ENCODE results near the gene SLC25A30. TPM values are rescaled to one million over a fixed set of nuclear protein-coding genes. Genes with fewer than 3 reads are reported as not detected.

Gene SLC25A30
- total and polyA plus RNA-seq, 9 of the 15 experiments (the other 6 are each of a cell fraction or from before 2014, with no cell fraction given) = 1.1 to 11.1 (median 5.6) TPM

DNA sequence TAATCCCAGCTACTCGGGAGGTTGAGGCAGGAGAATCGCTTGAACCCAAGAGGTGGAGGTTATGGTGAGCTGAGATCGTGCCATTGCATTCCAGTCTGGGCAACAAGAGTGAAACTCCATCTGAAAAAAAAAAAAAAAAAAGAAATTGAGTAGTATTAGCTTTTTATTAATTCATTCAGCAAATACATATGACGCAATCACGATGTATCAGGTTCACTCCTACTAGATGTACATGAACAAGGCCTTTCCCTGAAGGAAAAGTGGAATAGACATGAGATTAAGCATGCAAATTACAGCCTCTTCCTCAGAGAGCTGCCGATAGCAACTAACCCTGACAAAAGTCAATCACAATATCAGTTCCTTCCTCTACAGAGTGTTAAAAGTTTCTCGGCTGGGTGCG is 68.0 kb downstream of the SLC25A30 start:
- no peaks in the 10 kb centered on the region for H4K20me1 ChIP-seq (replicated peaks; ENCODE audit: control insufficient read depth, insufficient read depth, low read length)
- H3K9me1 ChIP-seq (ENCODE audit: control insufficient read depth, insufficient read depth, low read length) = no peaks in the 10 kb centered on the region
- in situ Hi-C loops (cut with MboI) (loop anchor here (25.0 kb wide), 1 partner anchor 362 kb away; the partner anchor contains the start of gene CBY2), intact Hi-C loops (cut with micrococcal nuclease) (no loop called here)
- H3K79me2 ChIP-seq (ENCODE audit: control insufficient read depth, insufficient read depth, low read length) = no peaks in the 10 kb centered on the region
- H3K9me3 ChIP-seq (replicated peaks; ENCODE audit: control insufficient read depth, insufficient read depth, low read depth, low read length) = no peaks in the 10 kb centered on the region
- H3K4me1 ChIP-seq (replicated peaks in 1 of 2; ENCODE audit: control insufficient read depth in 2 of 2, insufficient read depth in 2 of 2, low read length in 2 of 2) = no peaks in the 10 kb centered on the region
- ChIA-PET POLR2A (no interaction called here), CTCF (ENCODE audit: low intra/inter-chr PET ratio) (no interaction called here)
- no peaks in the 10 kb centered on the region for H3K27me3 ChIP-seq (ENCODE audit: control insufficient read depth in 2 of 2, insufficient read depth in 2 of 2, low read length in 2 of 2)
- ATAC-seq = no peak
- no peak overlapping the region for H3K4me3 ChIP-seq
- H3K4me2 ChIP-seq (ENCODE audit: insufficient read depth, low read length) = no peak overlapping the region
- WGBS (ENCODE audit: insufficient coverage, low coverage, missing lambda C conversion rate) = 98% methylated on average over 7 of the region's 8 CpGs
- DNase-seq (ENCODE audit: extremely low read depth in 1 of 4, low spot score in 3 of 4) = no peak
- H3K36me3 ChIP-seq (ENCODE audit: control insufficient read depth, insufficient read depth, low read length) = peaks cover 8% of the 10 kb centered on the region; the same call in 1 of the 3 replicates
- no peak for FAIRE-seq
- no peak for TF ChIP-seq ZKSCAN8 (CRISPR knock-in tag; IDR thresholded peaks at IDR 0.05)
- TF ChIP-seq CEBPB (tag; IDR thresholded peaks at IDR 0.05) = peak; percentile 82
- TF ChIP-seq CEBPG (CRISPR knock-in tag; IDR thresholded peaks at IDR 0.05) = no peak
- TF ChIP-seq CEBPG (tag; conservative IDR thresholded peaks at IDR 0.05 in 1 of 2, IDR thresholded peaks at IDR 0.05 in 1 of 2) = peak; percentile 13 to 80; a peak in 2 of 4 replicates
- TF ChIP-seq, protein P1, sequence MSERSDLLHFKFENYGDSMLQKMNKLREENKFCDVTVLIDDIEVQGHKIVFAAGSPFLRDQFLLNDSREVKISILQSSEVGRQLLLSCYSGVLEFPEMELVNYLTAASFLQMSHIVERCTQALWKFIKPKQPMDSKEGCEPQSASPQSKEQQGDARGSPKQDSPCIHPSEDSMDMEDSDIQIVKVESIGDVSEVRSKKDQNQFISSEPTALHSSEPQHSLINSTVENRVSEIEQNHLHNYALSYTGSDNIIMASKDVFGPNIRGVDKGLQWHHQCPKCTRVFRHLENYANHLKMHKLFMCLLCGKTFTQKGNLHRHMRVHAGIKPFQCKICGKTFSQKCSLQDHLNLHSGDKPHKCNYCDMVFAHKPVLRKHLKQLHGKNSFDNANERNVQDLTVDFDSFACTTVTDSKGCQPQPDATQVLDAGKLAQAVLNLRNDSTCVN (CRISPR knock-in tag; IDR thresholded peaks at IDR 0.05) = no peak
- no peak overlapping the region for H3K9ac ChIP-seq (ENCODE audit: insufficient read depth in 1 of 2, low read depth in 2 of 2, low read length in 2 of 2)
- BruUV-seq (replicated peaks) = no TSS peak
- no peak overlapping the region for H3K27ac ChIP-seq (ENCODE audit: extremely low read depth, low read depth, low read length)
- no peak overlapping the region for H2AFZ ChIP-seq (ENCODE audit: low read depth, low read length)

All from K562 (cell line).